ENCODE results near the gene ZBTB32.
A peak's percentile ranks its signal among the peaks of the same experiment; 100 is the strongest.

The ZBTB32 gene

DNA sequence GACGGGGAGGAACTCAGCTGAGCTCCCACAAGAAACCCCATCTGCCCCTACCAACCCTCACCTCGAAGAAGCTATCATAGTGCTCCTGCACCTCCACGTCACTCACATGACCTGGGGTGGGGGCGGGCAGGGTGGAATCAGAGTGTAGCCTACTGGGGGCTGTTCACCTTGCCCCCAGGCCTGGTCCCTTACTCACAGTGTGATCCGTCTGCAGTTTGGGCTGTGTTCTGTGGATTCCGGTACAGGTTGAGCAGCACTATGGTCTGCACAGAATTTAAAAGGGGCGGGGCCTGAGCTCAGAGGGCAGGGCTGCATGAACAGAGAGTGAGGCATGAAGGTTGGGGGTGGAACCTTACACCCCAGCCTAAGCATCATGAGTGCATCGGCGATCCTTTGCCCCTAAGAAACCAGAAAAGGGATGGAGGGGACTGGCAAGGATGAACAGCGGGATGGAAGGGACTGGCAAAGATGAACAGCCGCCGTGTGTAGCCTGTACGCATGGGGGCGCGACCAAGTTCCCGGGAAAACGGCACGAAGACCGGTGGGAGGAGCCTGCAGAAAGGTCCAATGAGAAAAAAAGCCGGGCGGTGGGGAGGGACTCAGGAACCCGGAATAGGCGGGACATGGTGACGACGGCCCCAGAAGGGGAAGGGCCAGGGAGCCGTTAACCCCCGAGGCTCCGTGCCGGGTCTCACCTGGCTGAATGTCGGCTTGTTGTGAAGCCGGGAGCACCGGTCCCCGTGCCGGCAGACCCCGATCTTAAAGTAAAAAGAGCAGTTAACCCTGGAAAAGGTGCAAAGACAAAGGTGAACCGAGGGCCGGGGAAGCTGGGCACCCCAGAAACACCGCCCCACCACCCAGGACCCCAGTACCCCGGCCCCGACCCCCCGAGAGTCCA is 40.3 kb downstream of the ZBTB32 start (continued):
- TF ChIP-seq, protein P1, sequence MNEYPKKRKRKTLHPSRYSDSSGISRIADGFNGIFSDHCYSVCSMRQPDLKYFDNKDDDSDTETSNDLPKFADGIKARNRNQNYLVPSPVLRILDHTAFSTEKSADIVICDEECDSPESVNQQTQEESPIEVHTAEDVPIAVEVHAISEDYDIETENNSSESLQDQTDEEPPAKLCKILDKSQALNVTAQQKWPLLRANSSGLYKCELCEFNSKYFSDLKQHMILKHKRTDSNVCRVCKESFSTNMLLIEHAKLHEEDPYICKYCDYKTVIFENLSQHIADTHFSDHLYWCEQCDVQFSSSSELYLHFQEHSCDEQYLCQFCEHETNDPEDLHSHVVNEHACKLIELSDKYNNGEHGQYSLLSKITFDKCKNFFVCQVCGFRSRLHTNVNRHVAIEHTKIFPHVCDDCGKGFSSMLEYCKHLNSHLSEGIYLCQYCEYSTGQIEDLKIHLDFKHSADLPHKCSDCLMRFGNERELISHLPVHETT (tag by site-specific recombination; IDR thresholded peaks at IDR 0.05), result peak; percentile 70
- no peak for TF ChIP-seq ZNF621 (tag by site-specific recombination; IDR thresholded peaks at IDR 0.05)
- TF ChIP-seq KLF10 (tag by site-specific recombination; IDR thresholded peaks at IDR 0.05), result peak; percentile 94
- peak; percentile 60; the same call in 1 of the 2 replicates for TF ChIP-seq ZNF391 (tag by site-specific recombination; IDR thresholded peaks at IDR 0.05; ENCODE audit: borderline replicate concordance, low read depth)
- no peak for TF ChIP-seq OVOL3 (tag by site-specific recombination; IDR thresholded peaks at IDR 0.05)
- TF ChIP-seq ZNF350 (tag by site-specific recombination; IDR thresholded peaks at IDR 0.05), result no peak
- TF ChIP-seq BCL11B (tag by site-specific recombination; IDR thresholded peaks at IDR 0.05; ENCODE audit: low read depth), result peak; percentile 73; the same call in 1 of the 2 replicates
- TF ChIP-seq ZNF777 (tag by site-specific recombination; IDR thresholded peaks at IDR 0.05; ENCODE audit: borderline replicate concordance), result no peak; the same call in 1 of the 2 replicates
- TF ChIP-seq, protein P2, sequence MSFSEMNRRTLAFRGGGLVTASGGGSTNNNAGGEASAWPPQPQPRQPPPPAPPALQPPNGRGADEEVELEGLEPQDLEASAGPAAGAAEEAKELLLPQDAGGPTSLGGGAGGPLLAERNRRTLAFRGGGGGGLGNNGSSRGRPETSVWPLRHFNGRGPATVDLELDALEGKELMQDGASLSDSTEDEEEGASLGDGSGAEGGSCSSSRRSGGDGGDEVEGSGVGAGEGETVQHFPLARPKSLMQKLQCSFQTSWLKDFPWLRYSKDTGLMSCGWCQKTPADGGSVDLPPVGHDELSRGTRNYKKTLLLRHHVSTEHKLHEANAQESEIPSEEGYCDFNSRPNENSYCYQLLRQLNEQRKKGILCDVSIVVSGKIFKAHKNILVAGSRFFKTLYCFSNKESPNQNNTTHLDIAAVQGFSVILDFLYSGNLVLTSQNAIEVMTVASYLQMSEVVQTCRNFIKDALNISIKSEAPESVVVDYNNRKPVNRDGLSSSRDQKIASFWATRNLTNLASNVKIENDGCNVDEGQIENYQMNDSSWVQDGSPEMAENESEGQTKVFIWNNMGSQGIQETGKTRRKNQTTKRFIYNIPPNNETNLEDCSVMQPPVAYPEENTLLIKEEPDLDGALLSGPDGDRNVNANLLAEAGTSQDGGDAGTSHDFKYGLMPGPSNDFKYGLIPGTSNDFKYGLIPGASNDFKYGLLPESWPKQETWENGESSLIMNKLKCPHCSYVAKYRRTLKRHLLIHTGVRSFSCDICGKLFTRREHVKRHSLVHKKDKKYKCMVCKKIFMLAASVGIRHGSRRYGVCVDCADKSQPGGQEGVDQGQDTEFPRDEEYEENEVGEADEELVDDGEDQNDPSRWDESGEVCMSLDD (tag by site-specific recombination; IDR thresholded peaks at IDR 0.05), result peak; percentile 12; the same call in 1 of the 2 replicates
- no peak for TF ChIP-seq ZSCAN16 (tag by site-specific recombination; IDR thresholded peaks at IDR 0.05)
- peak; percentile 73 for TF ChIP-seq SP7 (tag by site-specific recombination; IDR thresholded peaks at IDR 0.05)
- peak; percentile 82 for TF ChIP-seq ZXDB (tag by site-specific recombination; IDR thresholded peaks at IDR 0.05)
- TF ChIP-seq ZNF529 (tag by site-specific recombination; IDR thresholded peaks at IDR 0.05; ENCODE audit: insufficient replicate concordance), result no peak
- no peak for TF ChIP-seq ZNF747 (tag by site-specific recombination; IDR thresholded peaks at IDR 0.05)
- 0 out of 2 replicates have a peak, but pooled peaks have one; percentile 18 for TF ChIP-seq ZBTB7A (tag by site-specific recombination; IDR thresholded peaks at IDR 0.05; ENCODE audit: low read depth)
- TF ChIP-seq, protein P3, sequence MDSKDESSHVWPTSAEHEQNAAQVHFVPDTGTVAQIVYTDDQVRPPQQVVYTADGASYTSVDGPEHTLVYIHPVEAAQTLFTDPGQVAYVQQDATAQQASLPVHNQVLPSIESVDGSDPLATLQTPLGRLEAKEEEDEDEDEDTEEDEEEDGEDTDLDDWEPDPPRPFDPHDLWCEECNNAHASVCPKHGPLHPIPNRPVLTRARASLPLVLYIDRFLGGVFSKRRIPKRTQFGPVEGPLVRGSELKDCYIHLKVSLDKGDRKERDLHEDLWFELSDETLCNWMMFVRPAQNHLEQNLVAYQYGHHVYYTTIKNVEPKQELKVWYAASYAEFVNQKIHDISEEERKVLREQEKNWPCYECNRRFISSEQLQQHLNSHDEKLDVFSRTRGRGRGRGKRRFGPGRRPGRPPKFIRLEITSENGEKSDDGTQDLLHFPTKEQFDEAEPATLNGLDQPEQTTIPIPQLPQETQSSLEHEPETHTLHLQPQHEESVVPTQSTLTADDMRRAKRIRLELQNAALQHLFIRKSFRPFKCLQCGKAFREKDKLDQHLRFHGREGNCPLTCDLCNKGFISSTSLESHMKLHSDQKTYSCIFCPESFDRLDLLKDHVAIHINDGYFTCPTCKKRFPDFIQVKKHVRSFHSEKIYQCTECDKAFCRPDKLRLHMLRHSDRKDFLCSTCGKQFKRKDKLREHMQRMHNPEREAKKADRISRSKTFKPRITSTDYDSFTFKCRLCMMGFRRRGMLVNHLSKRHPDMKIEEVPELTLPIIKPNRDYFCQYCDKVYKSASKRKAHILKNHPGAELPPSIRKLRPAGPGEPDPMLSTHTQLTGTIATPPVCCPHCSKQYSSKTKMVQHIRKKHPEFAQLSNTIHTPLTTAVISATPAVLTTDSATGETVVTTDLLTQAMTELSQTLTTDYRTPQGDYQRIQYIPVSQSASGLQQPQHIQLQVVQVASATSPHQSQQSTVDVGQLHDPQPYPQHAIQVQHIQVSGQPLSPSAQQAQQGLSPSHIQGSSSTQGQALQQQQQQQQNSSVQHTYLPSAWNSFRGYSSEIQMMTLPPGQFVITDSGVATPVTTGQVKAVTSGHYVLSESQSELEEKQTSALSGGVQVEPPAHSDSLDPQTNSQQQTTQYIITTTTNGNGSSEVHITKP (tag by site-specific recombination; IDR thresholded peaks at IDR 0.05), result peak; percentile 95
- no peak for TF ChIP-seq GLIS1 (tag by site-specific recombination; IDR thresholded peaks at IDR 0.05)
- TF ChIP-seq GLI2 (tag by site-specific recombination; IDR thresholded peaks at IDR 0.05; ENCODE audit: borderline replicate concordance, low read depth), result no peak
- TF ChIP-seq ZNF433 (tag by site-specific recombination; IDR thresholded peaks at IDR 0.05; ENCODE audit: low read depth), result no peak
- TF ChIP-seq ZNF473 (tag by site-specific recombination; IDR thresholded peaks at IDR 0.05), result no peak
- TF ChIP-seq REPIN1 (tag by site-specific recombination; IDR thresholded peaks at IDR 0.05; ENCODE audit: low read depth), result no peak; the same call in 1 of the 2 replicates
- TF ChIP-seq ZNF37A (tag by site-specific recombination; IDR thresholded peaks at IDR 0.05), result no peak
- no peak for TF ChIP-seq GFI1B (tag by site-specific recombination; IDR thresholded peaks at IDR 0.05)
- TF ChIP-seq ZNF48 (tag by site-specific recombination; IDR thresholded peaks at IDR 0.05), result no peak
- TF ChIP-seq ZNF335 (tag by site-specific recombination; conservative IDR thresholded peaks at IDR 0.05), result peak; percentile 94
- no peak for TF ChIP-seq ZNF664 (tag by site-specific recombination; IDR thresholded peaks at IDR 0.05)
- TF ChIP-seq, protein P4, sequence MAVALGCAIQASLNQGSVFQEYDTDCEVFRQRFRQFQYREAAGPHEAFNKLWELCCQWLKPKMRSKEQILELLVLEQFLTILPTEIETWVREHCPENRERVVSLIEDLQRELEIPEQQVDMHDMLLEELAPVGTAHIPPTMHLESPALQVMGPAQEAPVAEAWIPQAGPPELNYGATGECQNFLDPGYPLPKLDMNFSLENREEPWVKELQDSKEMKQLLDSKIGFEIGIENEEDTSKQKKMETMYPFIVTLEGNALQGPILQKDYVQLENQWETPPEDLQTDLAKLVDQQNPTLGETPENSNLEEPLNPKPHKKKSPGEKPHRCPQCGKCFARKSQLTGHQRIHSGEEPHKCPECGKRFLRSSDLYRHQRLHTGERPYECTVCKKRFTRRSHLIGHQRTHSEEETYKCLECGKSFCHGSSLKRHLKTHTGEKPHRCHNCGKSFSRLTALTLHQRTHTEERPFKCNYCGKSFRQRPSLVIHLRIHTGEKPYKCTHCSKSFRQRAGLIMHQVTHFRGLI (tag by site-specific recombination; IDR thresholded peaks at IDR 0.05), result no peak
- TF ChIP-seq RBAK (tag by site-specific recombination; IDR thresholded peaks at IDR 0.05), result no peak
- no peak for TF ChIP-seq ZNF548 (tag by site-specific recombination; IDR thresholded peaks at IDR 0.05)
- TF ChIP-seq YY1 (tag by site-specific recombination; IDR thresholded peaks at IDR 0.05), result no peak; the same call in 1 of the 2 replicates
- no peak for TF ChIP-seq ZNF221 (tag by site-specific recombination; IDR thresholded peaks at IDR 0.05; ENCODE audit: borderline replicate concordance)
- no peak for TF ChIP-seq ZNF223 (tag by site-specific recombination; IDR thresholded peaks at IDR 0.05)

Data from HEK293 (cell line).